Fibroblast of villous mesenchyme (primary cell): ENCODE measurements around the gene KPNA4. TPM values are rescaled to one million over a fixed set of nuclear protein-coding genes. Genes with fewer than 3 reads are reported as not detected.
A peak's percentile ranks its signal among the peaks of the same experiment; 100 is the strongest.

Experiments used
- DNase-seq: peaks from one replicate; pipeline ENCODE4 v3.0.0-alpha.2; 2010; ENCODE audit warnings: low read depth
- H3K4me3 ChIP-seq: 2 replicates; pipeline ENCODE4 v1.5.1; 2011; ENCODE audit warnings: low read depth, mild to moderate bottlenecking, low read length
- CTCF ChIP-seq: IDR thresholded peaks from 2 replicates; pipeline ENCODE4 v1.5.1; 2012; ENCODE audit warnings: low read depth, mild to moderate bottlenecking, low read length; ENCODE audit not compliant: insufficient read depth
- total RNA-seq: library from RNA; depleted of rRNA; stranded (reverse); fragments of >200 nt; gene quantifications from 2 replicates; pipeline ENCODE4 v1.2.3, GENCODE V29; 2012

KPNA4 gene
- total RNA-seq, 1 donor: 61.3 TPM

DNA sequence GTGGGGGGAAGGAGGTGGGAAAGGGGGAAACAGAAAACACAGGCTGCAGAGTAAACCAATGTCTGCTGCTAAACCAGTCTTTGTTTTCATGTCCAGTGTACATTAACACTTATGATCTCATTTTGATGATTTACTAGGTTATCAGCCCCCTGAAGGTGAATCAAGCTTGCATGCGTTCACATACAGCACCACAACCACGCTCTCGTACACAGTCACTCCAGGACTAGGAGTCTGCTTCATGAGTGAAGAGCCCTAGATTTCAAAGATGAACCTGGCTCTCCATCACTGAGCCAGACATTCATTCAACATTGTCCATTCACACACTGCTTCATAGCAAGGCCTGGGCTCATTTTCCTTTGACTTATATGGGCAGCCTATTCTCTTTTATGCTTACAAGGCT is 64.0 kb downstream of the KPNA4 start:
- DNase-seq: no peak
- no peak for TF ChIP-seq CTCF
- H3K4me3 ChIP-seq: no peak overlapping the region

DNA sequence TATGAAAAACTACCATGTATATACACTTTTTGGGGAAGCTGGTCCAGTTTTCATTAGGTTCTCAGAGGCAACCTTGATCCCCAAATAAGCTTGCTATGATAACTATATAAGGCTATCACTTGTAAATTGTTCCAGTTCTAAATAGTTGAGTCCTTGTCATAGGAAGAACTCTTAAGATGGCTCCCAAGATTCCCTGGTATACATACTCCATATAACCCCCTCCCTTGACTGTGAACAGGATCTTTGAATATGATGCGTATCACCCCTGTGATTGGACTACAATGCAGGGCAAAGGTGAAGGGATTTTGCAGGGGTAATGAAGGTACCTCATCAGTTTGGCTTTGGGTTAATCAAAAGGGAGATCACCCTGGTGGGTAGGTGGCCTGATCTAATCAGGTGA is 67.2 kb downstream of the KPNA4 start:
- H3K4me3 ChIP-seq: no peak overlapping the region
- TF ChIP-seq CTCF: no peak
- DNase-seq: no peak

- no peak overlapping the region for H3K4me3 ChIP-seq
- no peak for DNase-seq
- TF ChIP-seq CTCF: no peak
Observed at GRCh38 chr3:160490166-160490565, 75.2 kb downstream of the KPNA4 start.

DNA sequence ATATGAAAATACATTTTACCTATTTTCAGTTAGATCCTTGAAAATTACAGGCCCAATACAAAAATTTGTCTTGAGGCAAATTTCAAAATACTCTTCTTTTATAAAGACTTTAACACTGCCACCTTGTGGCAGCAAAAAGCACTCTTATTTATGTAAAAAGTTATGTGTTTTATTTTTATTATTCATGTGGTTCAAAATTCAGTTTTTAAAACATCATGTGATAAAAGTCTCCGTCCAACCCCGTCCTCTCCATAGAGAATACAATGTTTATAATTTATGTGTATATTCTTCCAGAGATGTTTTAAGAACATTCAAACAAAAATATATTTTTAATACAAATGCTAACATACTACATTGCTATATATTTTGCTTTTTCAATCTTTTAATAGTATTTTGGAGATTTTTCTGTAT is 78.9 kb downstream of the KPNA4 start:
- H3K4me3 ChIP-seq: no peak overlapping the region
- TF ChIP-seq CTCF: peak; percentile 53
- DNase-seq: peak; percentile 74

DNA sequence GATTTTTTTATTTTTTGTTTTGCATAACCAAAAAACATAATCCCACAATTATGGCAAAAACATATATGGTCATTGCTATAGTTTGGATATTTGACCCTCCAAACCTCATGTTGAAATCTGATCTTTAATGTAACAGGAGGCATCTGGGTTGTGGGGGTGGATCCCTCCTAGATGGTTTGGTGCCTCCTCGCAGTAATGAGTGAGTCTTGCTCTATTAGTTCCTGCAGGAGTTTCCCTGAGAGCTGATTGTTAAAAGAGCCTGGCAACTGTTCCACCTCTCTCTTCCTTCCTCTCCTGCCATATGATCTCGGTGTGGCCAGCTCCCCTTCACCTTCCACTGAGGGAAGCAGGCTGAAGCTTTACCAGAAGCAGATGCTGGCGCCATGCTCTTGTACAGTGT is 82.6 kb downstream of the KPNA4 start:
- DNase-seq: no peak
- TF ChIP-seq CTCF: no peak
- H3K4me3 ChIP-seq: no peak overlapping the region

DNA sequence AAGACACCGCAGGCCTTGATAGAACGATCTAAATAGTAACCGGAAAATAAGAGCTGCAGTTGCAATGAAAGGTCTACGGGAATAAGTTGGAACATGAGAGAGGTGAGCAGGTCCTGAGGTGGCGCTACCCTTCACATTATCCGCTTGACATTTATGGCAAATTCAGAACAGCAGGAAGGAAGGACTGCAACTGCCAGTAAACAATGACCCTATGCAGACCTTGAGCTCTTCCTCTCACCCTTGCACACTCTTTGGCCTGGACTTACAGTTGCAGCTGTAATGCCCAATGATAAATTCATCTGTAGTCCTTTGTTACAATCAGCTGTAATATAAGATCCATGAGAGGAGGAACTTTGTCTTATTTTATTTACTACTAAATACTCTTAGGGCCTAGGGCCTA is 83.5 kb downstream of the KPNA4 start:
- no peak for TF ChIP-seq CTCF
- no peak overlapping the region for H3K4me3 ChIP-seq
- DNase-seq: no peak

GRCh38 chr3:160480931-160481330 is 84.4 kb downstream of the KPNA4 start:
- TF ChIP-seq CTCF: no peak
- H3K4me3 ChIP-seq: no peak overlapping the region
- DNase-seq: no peak
